Frontal cortex (tissue), 4 donors: ENCODE results near the gene CLEC6A. TPM values are rescaled to one million over a fixed set of nuclear protein-coding genes. Genes with fewer than 3 reads are reported as not detected.
"Not testable (repeated sequence)": the region's sequence is repeated elsewhere in the genome, so short reads cannot be mapped to it uniquely, and the experiment has no call there.

Experiments used
- DNase-seq, 2 donors: peaks; one replicate each; pipeline ENCODE4 v3.0.0; 2012; ENCODE audit warnings: low spot score in 2 of 2
- FAIRE-seq: peaks from 2 replicates; lab custom pipeline; 2012; peaks lifted over from hg19 to GRCh38; lab: Jason Lieb, UNC
- total RNA-seq: library from RNA; depleted of rRNA; stranded (reverse); fragments of >200 nt; gene quantifications from one replicate; pipeline ENCODE4 v1.2.3, GENCODE V29; 2014
- donor health status: control.
- donor health status: control.
- donor health status: control.

Gene CLEC6A
- total RNA-seq = not detected

- DNase-seq = no peak
- FAIRE-seq = no peak
Measured at GRCh38 chr12:8455727-8456360, at the start of gene CLEC6A. Gene CLEC6A, plus strand, starts transcription at chr12:8455962. Its CDS starts 150 bp downstream, at chr12:8456112.

- DNase-seq = not testable (repeated sequence)
Measured at GRCh38 chr12:8419576-8419975, 36.2 kb upstream of the CLEC6A start.

GRCh38 chr12:8420506-8420905, 35.3 kb upstream of the CLEC6A start:
- FAIRE-seq = no peak

More at GRCh38 chr12:8419576-8419975, 36.2 kb upstream of the CLEC6A start:
- not testable (repeated sequence) for FAIRE-seq

GRCh38 chr12:8444536-8445278, 11.1 kb upstream of the CLEC6A start:
- not testable (repeated sequence) for FAIRE-seq, DNase-seq

More at GRCh38 chr12:8420506-8420905, 35.3 kb upstream of the CLEC6A start:
- no peak for DNase-seq

GRCh38 chr12:8445731-8446130, 10.0 kb upstream of the CLEC6A start:
- FAIRE-seq (peak; percentile 85), DNase-seq (no peak)

- DNase-seq = no peak
- FAIRE-seq = no peak
Measured at GRCh38 chr12:8446642-8447547, 8.9 kb upstream of the CLEC6A start.

- DNase-seq = no peak
- FAIRE-seq = no peak
Measured at GRCh38 chr12:8449355-8449859, 6.4 kb upstream of the CLEC6A start.

GRCh38 chr12:8452036-8452435, 3.7 kb upstream of the CLEC6A start:
- FAIRE-seq (no peak), DNase-seq (no peak)

GRCh38 chr12:8453021-8453513, 2.7 kb upstream of the CLEC6A start:
- FAIRE-seq (no peak), DNase-seq (no peak)

GRCh38 chr12:8453796-8454195, 2.0 kb upstream of the CLEC6A start:
- no peak for FAIRE-seq
- DNase-seq = no peak

- DNase-seq (no peak), FAIRE-seq (no peak)
Measured at GRCh38 chr12:8455271-8455670, 491 bp upstream of the CLEC6A start.

GRCh38 chr12:8461426-8461825, 5.7 kb downstream of the CLEC6A start:
- no peak for DNase-seq
- no peak for FAIRE-seq

GRCh38 chr12:8465301-8465996, 9.7 kb downstream of the CLEC6A start:
- FAIRE-seq (no peak), DNase-seq (no peak)

GRCh38 chr12:8466241-8466640, 10.5 kb downstream of the CLEC6A start:
- FAIRE-seq = no peak
- DNase-seq = no peak

GRCh38 chr12:8471090-8471489, 15.3 kb downstream of the CLEC6A start:
- no peak for DNase-seq
- no peak for FAIRE-seq

- no peak for FAIRE-seq
- no peak for DNase-seq
Measured at GRCh38 chr12:8475508-8476203, 19.9 kb downstream of the CLEC6A start.

- no peak for DNase-seq
- no peak for FAIRE-seq
Measured at GRCh38 chr12:8482571-8483061, 26.9 kb downstream of the CLEC6A start.

GRCh38 chr12:8483079-8483478, 27.3 kb downstream of the CLEC6A start:
- FAIRE-seq (no peak), DNase-seq (no peak)
